Endothelial cell of umbilical vein (primary cell): ENCODE data around the gene RYR1.

Experiments
- EZH2 ChIP-seq: IDR thresholded peaks from 2 replicates; pipeline ENCODE4 v1.6.1; 2012; ENCODE audit warnings: borderline replicate concordance, low read depth, mild to moderate bottlenecking, moderate library complexity, low read length, inconsistent platforms; ENCODE audit not compliant: severe bottlenecking
- MAX ChIP-seq: IDR thresholded peaks from 2 replicates; pipeline ENCODE4 v1.6.1; 2011; ENCODE audit not compliant: insufficient read depth, insufficient read length
- MYC ChIP-seq: IDR thresholded peaks from one replicate; pipeline ENCODE4 v1.6.1; 2011; ENCODE audit warnings: mild to moderate bottlenecking, low read depth, low read length
- POLR2A ChIP-seq: IDR thresholded peaks from 2 replicates; pipeline ENCODE4 v1.6.1; 2012; ENCODE audit warnings: low read depth, mild to moderate bottlenecking, control low read depth, low read length
- POLR2AphosphoS5 ChIP-seq: IDR thresholded peaks from 2 replicates; pipeline ENCODE4 v1.6.1; 2012; ENCODE audit warnings: low read depth, mild to moderate bottlenecking, control low read depth, low read length, moderate library complexity; ENCODE audit not compliant: insufficient read depth
- TF ChIP-seq, protein P1 (sequence below), 2 donors: IDR thresholded peaks; 1 replicate in 1 of 2; 2 replicates in 1 of 2; pipeline ENCODE4 v1.5.1; 2011; ENCODE audit warnings: low read length in 2 of 2, mild to moderate bottlenecking in 2 of 2, moderate library complexity in 2 of 2, control low read depth in 1 of 2, inconsistent platforms in 1 of 2, low read depth in 1 of 2; ENCODE audit not compliant: insufficient read depth in 1 of 2; ENCODE audit errors: extremely low read depth in 1 of 2

- TF ChIP-seq, protein P1, sequence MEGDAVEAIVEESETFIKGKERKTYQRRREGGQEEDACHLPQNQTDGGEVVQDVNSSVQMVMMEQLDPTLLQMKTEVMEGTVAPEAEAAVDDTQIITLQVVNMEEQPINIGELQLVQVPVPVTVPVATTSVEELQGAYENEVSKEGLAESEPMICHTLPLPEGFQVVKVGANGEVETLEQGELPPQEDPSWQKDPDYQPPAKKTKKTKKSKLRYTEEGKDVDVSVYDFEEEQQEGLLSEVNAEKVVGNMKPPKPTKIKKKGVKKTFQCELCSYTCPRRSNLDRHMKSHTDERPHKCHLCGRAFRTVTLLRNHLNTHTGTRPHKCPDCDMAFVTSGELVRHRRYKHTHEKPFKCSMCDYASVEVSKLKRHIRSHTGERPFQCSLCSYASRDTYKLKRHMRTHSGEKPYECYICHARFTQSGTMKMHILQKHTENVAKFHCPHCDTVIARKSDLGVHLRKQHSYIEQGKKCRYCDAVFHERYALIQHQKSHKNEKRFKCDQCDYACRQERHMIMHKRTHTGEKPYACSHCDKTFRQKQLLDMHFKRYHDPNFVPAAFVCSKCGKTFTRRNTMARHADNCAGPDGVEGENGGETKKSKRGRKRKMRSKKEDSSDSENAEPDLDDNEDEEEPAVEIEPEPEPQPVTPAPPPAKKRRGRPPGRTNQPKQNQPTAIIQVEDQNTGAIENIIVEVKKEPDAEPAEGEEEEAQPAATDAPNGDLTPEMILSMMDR (IDR thresholded peaks at IDR 0.05; ENCODE audit: extremely low read depth in 1 of 2, insufficient read depth in 1 of 2, low read depth in 1 of 2, low read length in 2 of 2) = no peak
- TF ChIP-seq POLR2A (no peak), EZH2 (no peak), MAX (no peak), POLR2AphosphoS5 (no peak), MYC (no peak)
These were observed 83.3 kb downstream of the RYR1 start for GRCh38 chr19:38516802-38517201.
